ENCODE measurements around the gene OSTN.

DNA sequence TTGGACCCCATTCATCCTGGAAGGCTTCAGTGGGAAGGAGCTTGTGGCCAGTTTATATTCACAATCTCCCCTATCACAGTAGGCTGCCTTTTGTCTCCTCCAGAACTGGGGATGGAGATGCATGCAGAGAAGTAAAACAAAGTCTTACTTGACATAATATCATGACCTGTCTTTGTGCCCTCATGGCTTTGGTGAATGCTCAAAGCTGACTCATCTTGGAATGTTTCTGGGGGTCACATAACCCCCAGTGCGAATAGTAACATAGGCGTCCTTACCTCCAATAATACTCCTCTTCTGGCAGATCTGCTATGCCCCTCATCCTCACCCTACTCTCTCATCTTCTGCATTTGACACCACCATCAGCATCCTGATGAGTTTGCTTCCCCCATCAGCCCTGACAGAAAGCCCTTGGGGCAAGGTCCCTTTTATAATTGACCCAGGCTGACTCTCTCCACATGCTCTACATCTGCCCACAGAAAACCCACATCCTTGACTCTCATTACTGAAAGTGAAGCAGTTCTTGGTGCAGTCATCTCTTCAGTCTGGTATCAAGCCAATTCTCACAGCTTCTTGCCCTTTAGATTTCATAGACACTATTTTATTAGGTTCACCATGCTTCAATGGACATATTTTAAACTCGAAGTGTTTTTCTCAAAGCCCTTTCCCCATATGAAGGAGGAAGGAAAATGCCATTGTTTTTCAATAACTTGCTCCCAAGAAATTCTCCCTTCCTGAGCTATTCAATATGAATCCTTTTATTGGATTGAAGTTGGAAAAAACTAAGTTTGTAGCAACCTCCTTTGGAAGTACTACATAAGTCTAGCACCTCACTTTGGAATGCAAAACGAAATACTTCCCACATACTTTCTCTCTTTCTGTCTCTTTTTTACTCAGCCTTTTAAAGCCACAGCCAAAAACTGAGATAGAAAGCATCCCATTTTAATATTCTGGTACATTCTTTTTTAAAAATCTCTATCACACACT lies 36.6 kb downstream of the OSTN start:
- no peak for TF ChIP-seq CEBPB (IDR thresholded peaks at IDR 0.05)
- TF ChIP-seq, protein P1, sequence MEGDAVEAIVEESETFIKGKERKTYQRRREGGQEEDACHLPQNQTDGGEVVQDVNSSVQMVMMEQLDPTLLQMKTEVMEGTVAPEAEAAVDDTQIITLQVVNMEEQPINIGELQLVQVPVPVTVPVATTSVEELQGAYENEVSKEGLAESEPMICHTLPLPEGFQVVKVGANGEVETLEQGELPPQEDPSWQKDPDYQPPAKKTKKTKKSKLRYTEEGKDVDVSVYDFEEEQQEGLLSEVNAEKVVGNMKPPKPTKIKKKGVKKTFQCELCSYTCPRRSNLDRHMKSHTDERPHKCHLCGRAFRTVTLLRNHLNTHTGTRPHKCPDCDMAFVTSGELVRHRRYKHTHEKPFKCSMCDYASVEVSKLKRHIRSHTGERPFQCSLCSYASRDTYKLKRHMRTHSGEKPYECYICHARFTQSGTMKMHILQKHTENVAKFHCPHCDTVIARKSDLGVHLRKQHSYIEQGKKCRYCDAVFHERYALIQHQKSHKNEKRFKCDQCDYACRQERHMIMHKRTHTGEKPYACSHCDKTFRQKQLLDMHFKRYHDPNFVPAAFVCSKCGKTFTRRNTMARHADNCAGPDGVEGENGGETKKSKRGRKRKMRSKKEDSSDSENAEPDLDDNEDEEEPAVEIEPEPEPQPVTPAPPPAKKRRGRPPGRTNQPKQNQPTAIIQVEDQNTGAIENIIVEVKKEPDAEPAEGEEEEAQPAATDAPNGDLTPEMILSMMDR (IDR thresholded peaks at IDR 0.05) = no peak
- TF ChIP-seq CHD4 (IDR thresholded peaks at IDR 0.05; ENCODE audit: borderline replicate concordance) = no peak
- no peak for TF ChIP-seq KDM1A (IDR thresholded peaks at IDR 0.05; ENCODE audit: low read depth)
- no peak for TF ChIP-seq POLR2A (IDR thresholded peaks at IDR 0.05; ENCODE audit: low read length)
- TF ChIP-seq, protein P2, sequence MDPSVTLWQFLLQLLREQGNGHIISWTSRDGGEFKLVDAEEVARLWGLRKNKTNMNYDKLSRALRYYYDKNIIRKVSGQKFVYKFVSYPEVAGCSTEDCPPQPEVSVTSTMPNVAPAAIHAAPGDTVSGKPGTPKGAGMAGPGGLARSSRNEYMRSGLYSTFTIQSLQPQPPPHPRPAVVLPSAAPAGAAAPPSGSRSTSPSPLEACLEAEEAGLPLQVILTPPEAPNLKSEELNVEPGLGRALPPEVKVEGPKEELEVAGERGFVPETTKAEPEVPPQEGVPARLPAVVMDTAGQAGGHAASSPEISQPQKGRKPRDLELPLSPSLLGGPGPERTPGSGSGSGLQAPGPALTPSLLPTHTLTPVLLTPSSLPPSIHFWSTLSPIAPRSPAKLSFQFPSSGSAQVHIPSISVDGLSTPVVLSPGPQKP (IDR thresholded peaks at IDR 0.05; ENCODE audit: low read depth, low read length) = no peak
- TF ChIP-seq RFX5 (IDR thresholded peaks at IDR 0.05) = no peak
- TF ChIP-seq HEYL (CRISPR knock-in tag; IDR thresholded peaks at IDR 0.05) = no peak

Measured in A549 (cell line).